ENCODE data around the gene TUBGCP6. TPM values are rescaled to one million over a fixed set of nuclear protein-coding genes. Genes with fewer than 3 reads are reported as not detected.

Gene TUBGCP6
- total RNA-seq, 6 experiments from 2014 or later = 10.4 to 22.6 (median 14.6) TPM

DNA sequence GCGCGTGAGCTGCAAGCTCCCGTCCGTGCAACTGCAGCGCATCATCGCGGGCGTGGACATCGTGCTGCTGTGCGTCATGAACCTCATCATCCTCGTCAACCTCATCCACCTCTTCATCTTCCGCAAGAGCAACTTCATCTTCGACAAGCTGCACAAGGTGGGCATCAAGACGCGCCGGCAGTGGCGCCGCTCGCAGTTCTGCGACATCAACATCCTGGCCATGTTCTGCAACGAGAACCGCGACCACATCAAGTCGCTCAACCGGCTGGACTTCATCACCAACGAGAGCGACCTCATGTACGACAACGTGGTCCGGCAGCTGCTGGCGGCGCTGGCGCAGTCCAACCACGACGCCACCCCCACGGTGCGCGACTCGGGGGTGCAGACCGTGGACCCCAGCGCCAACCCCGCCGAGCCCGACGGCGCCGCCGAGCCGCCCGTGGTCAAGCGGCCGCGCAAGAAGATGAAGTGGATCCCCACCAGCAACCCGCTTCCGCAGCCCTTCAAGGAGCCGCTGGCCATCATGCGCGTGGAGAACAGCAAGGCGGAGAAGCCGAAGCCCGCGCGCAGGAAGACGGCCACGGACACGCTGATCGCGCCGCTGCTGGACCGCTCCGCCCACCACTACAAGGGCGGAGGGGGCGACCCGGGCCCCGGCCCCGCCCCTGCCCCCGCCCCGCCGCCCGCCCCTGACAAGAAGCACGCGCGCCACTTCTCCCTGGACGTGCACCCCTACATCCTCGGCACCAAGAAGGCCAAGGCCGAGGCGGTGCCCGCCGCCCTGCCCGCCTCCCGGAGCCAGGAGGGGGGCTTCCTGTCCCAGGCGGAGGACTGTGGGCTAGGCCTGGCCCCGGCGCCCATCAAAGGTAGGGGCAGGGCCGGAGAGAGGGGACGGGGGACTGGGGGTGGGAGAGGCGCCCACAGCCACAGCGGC is 67.0 kb downstream of the TUBGCP6 start:
- WGBS (ENCODE audit: insufficient coverage, low coverage, low lambda C conversion rate, missing lambda C conversion rate) = 93% methylated on average over 35 of the region's 98 CpGs
- no peak for ATAC-seq
- Histone ChIP-seq H3K36me3 (no peaks in the 10 kb centered on the region), H3K27me3 (no peaks in the 10 kb centered on the region), H3K27ac (no peak overlapping the region), H3K9me3 (no peaks in the 10 kb centered on the region), H3K4me3 (no peak overlapping the region), H3K4me1 (no peaks in the 10 kb centered on the region)
- intact Hi-C loops (cut with DNase I) = no loop called here
- peak in 2 of 3 donors; percentile 25 to 49 for DNase-seq
- TF ChIP-seq, protein P1, sequence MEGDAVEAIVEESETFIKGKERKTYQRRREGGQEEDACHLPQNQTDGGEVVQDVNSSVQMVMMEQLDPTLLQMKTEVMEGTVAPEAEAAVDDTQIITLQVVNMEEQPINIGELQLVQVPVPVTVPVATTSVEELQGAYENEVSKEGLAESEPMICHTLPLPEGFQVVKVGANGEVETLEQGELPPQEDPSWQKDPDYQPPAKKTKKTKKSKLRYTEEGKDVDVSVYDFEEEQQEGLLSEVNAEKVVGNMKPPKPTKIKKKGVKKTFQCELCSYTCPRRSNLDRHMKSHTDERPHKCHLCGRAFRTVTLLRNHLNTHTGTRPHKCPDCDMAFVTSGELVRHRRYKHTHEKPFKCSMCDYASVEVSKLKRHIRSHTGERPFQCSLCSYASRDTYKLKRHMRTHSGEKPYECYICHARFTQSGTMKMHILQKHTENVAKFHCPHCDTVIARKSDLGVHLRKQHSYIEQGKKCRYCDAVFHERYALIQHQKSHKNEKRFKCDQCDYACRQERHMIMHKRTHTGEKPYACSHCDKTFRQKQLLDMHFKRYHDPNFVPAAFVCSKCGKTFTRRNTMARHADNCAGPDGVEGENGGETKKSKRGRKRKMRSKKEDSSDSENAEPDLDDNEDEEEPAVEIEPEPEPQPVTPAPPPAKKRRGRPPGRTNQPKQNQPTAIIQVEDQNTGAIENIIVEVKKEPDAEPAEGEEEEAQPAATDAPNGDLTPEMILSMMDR (IDR thresholded peaks at IDR 0.05) = no peak
- no peak for TF ChIP-seq POLR2A (IDR thresholded peaks at IDR 0.05)

DNA sequence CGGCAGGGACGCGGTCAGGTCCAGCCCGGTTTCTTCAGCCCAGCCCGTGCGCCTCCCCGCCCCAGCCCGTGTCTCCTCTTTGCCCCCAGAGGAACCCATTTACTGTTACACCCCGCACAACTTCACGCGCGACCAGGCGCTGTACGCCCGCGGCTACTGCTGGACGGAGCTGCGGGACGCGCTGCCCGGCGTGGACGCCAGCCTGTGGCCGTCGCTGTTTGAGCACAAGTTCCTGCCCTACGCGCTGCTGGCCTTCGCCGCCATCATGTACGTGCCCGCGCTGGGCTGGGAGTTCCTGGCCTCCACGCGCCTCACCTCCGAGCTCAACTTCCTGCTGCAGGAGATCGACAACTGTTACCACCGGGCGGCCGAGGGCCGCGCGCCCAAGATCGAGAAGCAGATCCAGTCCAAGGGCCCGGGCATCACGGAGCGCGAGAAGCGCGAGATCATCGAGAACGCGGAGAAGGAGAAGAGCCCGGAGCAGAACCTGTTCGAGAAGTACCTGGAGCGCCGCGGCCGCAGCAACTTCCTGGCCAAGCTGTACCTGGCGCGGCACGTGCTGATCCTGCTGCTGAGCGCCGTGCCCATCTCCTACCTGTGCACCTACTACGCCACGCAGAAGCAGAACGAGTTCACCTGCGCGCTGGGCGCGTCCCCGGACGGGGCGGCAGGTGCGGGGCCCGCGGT is 67.8 kb downstream of the TUBGCP6 start:
- H3K27ac ChIP-seq = no peak overlapping the region
- ATAC-seq = no peak
- intact Hi-C loops (cut with DNase I) = no loop called here
- H3K4me1 ChIP-seq = peaks cover 0 to 4% (median 0%) of the 10 kb centered on the region in 4 donors
- H3K4me3 ChIP-seq = no peak overlapping the region
- no peaks in the 10 kb centered on the region for H3K9me3 ChIP-seq
- H3K36me3 ChIP-seq = no peaks in the 10 kb centered on the region
- 92% methylated on average over 9 of the region's 76 CpGs for WGBS (ENCODE audit: insufficient coverage, low coverage, low lambda C conversion rate, missing lambda C conversion rate)
- H3K27me3 ChIP-seq = no peaks in the 10 kb centered on the region
- no peak for TF ChIP-seq POLR2A (IDR thresholded peaks at IDR 0.05)
- TF ChIP-seq, protein P1 (IDR thresholded peaks at IDR 0.05) = no peak
- peak in 2 of 3 donors; percentile 40 to 53 for DNase-seq

DNA sequence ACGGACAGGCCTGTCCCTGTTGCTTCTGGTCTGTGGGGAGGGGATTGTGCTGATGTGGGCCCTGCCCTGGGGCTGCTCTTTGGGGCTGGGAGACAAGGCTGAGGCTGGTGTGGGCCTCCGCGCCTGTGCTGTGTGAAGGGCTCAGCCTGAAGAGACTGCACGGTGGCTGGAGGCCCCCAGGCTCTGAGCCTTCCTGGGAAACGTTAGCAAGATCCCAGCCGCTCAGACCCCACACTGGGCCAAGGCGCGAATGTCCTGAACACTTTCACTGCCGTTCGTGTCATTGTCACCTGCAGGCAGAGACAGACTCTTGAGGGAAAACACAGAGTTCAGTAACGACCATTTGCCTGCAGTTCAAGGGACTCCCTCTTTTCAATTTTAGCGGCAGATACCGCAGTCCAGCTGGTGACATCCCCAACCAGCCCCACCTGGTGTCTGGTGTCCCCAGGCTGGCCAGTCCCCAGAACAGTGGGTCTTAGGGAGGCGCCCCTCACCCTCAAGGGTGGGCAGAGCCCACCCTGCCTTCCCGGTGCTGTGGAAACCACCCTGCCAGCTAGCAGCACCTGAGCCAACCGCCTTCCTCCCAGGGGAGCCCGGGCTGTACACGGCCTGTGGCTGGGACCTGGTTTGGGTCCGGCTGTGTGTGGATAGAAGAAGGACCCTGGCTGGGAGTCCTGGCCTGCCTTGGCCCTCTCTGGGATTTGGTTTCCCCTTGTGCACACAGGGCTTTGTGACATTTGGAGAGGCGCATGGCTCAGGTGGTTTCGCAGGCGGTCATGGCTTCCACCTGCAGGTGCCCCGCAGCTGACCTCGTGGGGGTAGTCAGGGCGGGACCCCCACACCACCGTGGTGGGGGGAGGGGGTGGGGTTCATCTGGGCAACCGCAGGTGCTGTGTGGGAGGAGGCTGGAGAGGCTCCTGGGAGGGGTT is 68.6 kb downstream of the TUBGCP6 start:
- Histone ChIP-seq H3K4me1 (peaks cover 0 to 10% (median 0%) of the 10 kb centered on the region in 4 donors), H3K27me3 (no peaks in the 10 kb centered on the region), H3K27ac (no peak overlapping the region), H3K36me3 (no peaks in the 10 kb centered on the region), H3K4me3 (no peak overlapping the region), H3K9me3 (no peaks in the 10 kb centered on the region)
- intact Hi-C loops (cut with DNase I) = no loop called here
- no peak for TF ChIP-seq POLR2A (IDR thresholded peaks at IDR 0.05)
- TF ChIP-seq, protein P1 (IDR thresholded peaks at IDR 0.05) = no peak
- no peak for ATAC-seq
- 96% methylated on average over 7 of the region's 27 CpGs for WGBS (ENCODE audit: insufficient coverage, low coverage, low lambda C conversion rate, missing lambda C conversion rate)
- DNase-seq = peak in 2 of 3 donors; percentile 43 to 44

DNA sequence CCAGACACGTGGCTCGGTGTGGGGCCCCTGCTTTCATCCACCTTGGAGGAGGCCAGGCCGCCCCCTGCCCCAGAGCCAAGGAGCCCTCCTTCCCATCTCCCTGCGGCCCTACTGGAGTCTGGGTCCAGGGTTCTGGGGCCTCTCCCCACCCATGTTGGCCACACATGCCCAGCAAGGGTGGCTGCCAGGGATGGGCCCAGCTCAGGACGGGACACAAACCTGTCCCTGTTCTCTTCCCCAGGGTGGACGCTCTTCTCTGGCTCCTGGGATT is 69.7 kb downstream of the TUBGCP6 start:
- DNase-seq = no peak
- Histone ChIP-seq H3K27ac (no peak overlapping the region), H3K36me3 (no peaks in the 10 kb centered on the region), H3K4me3 (no peak overlapping the region), H3K4me1 (peaks cover 0 to 15% (median 0%) of the 10 kb centered on the region in 4 donors), H3K9me3 (no peaks in the 10 kb centered on the region), H3K27me3 (no peaks in the 10 kb centered on the region)
- no peak for ATAC-seq
- no CpG with 5 or more reads among the region's 6 CpGs for WGBS (ENCODE audit: insufficient coverage, low coverage, low lambda C conversion rate, missing lambda C conversion rate)
- TF ChIP-seq POLR2A (IDR thresholded peaks at IDR 0.05) = no peak
- TF ChIP-seq, protein P1 (IDR thresholded peaks at IDR 0.05) = no peak
- intact Hi-C loops (cut with DNase I) = no loop called here
